SK-N-MC (cell line): ENCODE results near the gene WNT5A.

ENCODE experiments used
- EZH2 ChIP-seq: fragments of 200-600 bp; sonication (generic); IDR thresholded peaks from one replicate; pipeline ENCODE4 v1.6.1; 2017; ENCODE audit warnings: antibody characterized with exemption
- FOXP2 ChIP-seq: optimal IDR thresholded peaks from 2 replicates; pipeline ENCODE3; 2011; ENCODE audit warnings: mild to moderate bottlenecking, moderate library complexity; ENCODE audit not compliant: insufficient read depth; ENCODE audit errors: extremely low read length, control extremely low read depth
- POLR2AphosphoS5 ChIP-seq: IDR thresholded peaks from 2 replicates; pipeline ENCODE4 v1.6.1; 2012; ENCODE audit warnings: mild to moderate bottlenecking, low read depth, low read length, borderline replicate concordance

- TF ChIP-seq EZH2 (no peak), POLR2AphosphoS5 (no peak), FOXP2 (no peak)
Observed at GRCh38 chr3:55526332-55527030, 39.4 kb upstream of the WNT5A start.
